HepG2 (cell line): ENCODE measurements around the gene KCNH1. TPM values are rescaled to one million over a fixed set of nuclear protein-coding genes. Genes with fewer than 3 reads are reported as not detected.
"Not testable (repeated sequence)": the region's sequence is repeated elsewhere in the genome, so short reads cannot be mapped to it uniquely, and the experiment has no call there.

Source experiments
- ATAC-seq: fragments of 200-7000 bp; cut with Tn5 transposase; 3 replicates; pipeline ENCODE4 v1.9.1; 2020; ENCODE audit warnings: mild to moderate bottlenecking, moderate library complexity
- BruUV-seq: library from RNA; stranded (reverse); fragments of 400-500 nt; replicated peaks from 2 replicates; lab custom pipeline; 2021; lab: Mats Ljungman, UMichigan
- CTCF ChIA-PET: fragments of 300-600 bp; formaldehyde crosslinking; extraction: SDS; loops from one replicate; lab custom pipeline; 2021; ENCODE audit warnings: low total read pairs, inconsistent platforms, low intra/inter-chr PET ratio; lab: Yijun Ruan, JAX
- POLR2A ChIA-PET: fragments of 350-600 bp; sonication (Branson Sonifier 250); formaldehyde crosslinking; loops from one replicate; lab custom pipeline; 2020; ENCODE audit warnings: antibody characterized with exemption, inconsistent platforms; lab: Yijun Ruan, JAX
- DNase-seq: peaks from one replicate; pipeline ENCODE4 v3.0.0-alpha.2; 2015; ENCODE audit warnings: low spot score
- FAIRE-seq: peaks from 3 replicates; lab custom pipeline; 2011; peaks lifted over from hg19 to GRCh38; lab: Jason Lieb, UNC
- H2AFZ ChIP-seq: one replicate; pipeline ENCODE4 v1.6.1; 2011; ENCODE audit warnings: low read length, inconsistent platforms
- H3K27ac ChIP-seq: fragments of 300-600 bp; 3 replicates; pipeline ENCODE4 v1.8.0; 2011; ENCODE audit warnings: mixed run types, mild to moderate bottlenecking, mixed read lengths, low read length, inconsistent platforms; ENCODE audit not compliant: insufficient read depth; ENCODE audit errors: extremely low read length
- H3K27me3 ChIP-seq, 2 experiments: fragments of 200-600 bp in 1 of 2; 2 replicates in 1 of 2; 3 replicates in 1 of 2; pipeline versions ENCODE4 v1.6.0 to v1.8.0; 2011; ENCODE audit warnings: low read length in 2 of 2, mild to moderate bottlenecking in 2 of 2, moderate library complexity in 2 of 2, inconsistent platforms in 1 of 2; ENCODE audit not compliant: insufficient read depth in 2 of 2, control insufficient read depth in 1 of 2
- H3K36me3 ChIP-seq, 2 experiments: fragments of 200-600 bp in 1 of 2; replicated peaks in 1 of 2; 2 replicates in 1 of 2; 3 replicates in 1 of 2; pipeline versions ENCODE4 v1.5.1 to v1.8.0; 2011; ENCODE audit warnings: low read length in 2 of 2, inconsistent platforms in 1 of 2; ENCODE audit not compliant: insufficient read depth in 2 of 2, control insufficient read depth in 1 of 2
- H3K4me1 ChIP-seq: 2 replicates; pipeline ENCODE4 v1.5.1; 2012; ENCODE audit warnings: low read length, inconsistent platforms; ENCODE audit not compliant: insufficient read depth
- H3K4me2 ChIP-seq: 2 replicates; pipeline ENCODE4 v1.6.0; 2011; ENCODE audit warnings: low read depth, low read length, inconsistent platforms
- H3K4me3 ChIP-seq, 3 experiments: fragments of 200-600 bp in 1 of 3; sonication (generic), shearing (Covaris generic) in 1 of 3; replicated peaks in 1 of 3; 2 replicates each; pipeline ENCODE4 v1.5.1; 2011 to 2016; ENCODE audit warnings: low read length in 3 of 3, inconsistent platforms in 2 of 3, low read depth in 2 of 3, mild to moderate bottlenecking in 2 of 3, control low read depth in 1 of 3, mixed read lengths in 1 of 3; ENCODE audit not compliant: insufficient read depth in 1 of 3
- H3K79me2 ChIP-seq: one replicate; pipeline ENCODE4 v1.6.1; 2011; ENCODE audit warnings: low read length, inconsistent platforms; ENCODE audit not compliant: insufficient read depth
- H3K9ac ChIP-seq: 2 replicates; pipeline ENCODE4 v1.6.0; 2011; ENCODE audit warnings: mild to moderate bottlenecking, low read depth, low read length, inconsistent platforms; ENCODE audit not compliant: insufficient read depth
- H3K9me3 ChIP-seq: 2 replicates; pipeline ENCODE4 v1.5.1; 2012; ENCODE audit warnings: mild to moderate bottlenecking, low read length
- H4K20me1 ChIP-seq: 2 replicates; pipeline ENCODE4 v1.6.0; 2011; ENCODE audit warnings: inconsistent platforms, mild to moderate bottlenecking, low read length, moderate library complexity; ENCODE audit not compliant: insufficient read depth
- FOXC1 ChIP-seq: sonication (generic); formaldehyde crosslinking; IDR thresholded peaks from 2 replicates; pipeline ENCODE4 v1.8.0; 2022; ENCODE audit warnings: mild to moderate bottlenecking, missing genetic modification reagents, borderline replicate concordance
- LCORL ChIP-seq, 2 experiments: fragments of 450-650 bp in 1 of 2; sonication (generic) in 1 of 2; formaldehyde crosslinking in 1 of 2; IDR thresholded peaks; 2 replicates each; pipeline versions ENCODE4 v1.5.0 to v1.6.1; 2017 to 2020; ENCODE audit warnings: antibody characterized with exemption in 1 of 2, missing genetic modification reagents in 1 of 2
- MTF1 ChIP-seq: sonication (generic); formaldehyde crosslinking; IDR thresholded peaks from 2 replicates; pipeline ENCODE4 v1.5.0; 2020; ENCODE audit warnings: missing genetic modification reagents
- SMAD9 ChIP-seq: sonication (generic); formaldehyde crosslinking; IDR thresholded peaks from 2 replicates; pipeline ENCODE4 v1.5.1; 2020; ENCODE audit warnings: mild to moderate bottlenecking, missing genetic modification reagents
- SMC3 ChIP-seq: IDR thresholded peaks from 2 replicates; pipeline ENCODE4 v1.6.1; 2011; ENCODE audit warnings: low read length, improper control_type of control experiment
- STAG1 ChIP-seq: sonication (generic); formaldehyde crosslinking; IDR thresholded peaks from 2 replicates; pipeline ENCODE4 v1.4.0; 2020; ENCODE audit warnings: missing genetic modification reagents
- ZNF317 ChIP-seq: sonication (generic); formaldehyde crosslinking; IDR thresholded peaks from 2 replicates; pipeline ENCODE4 v1.5.0; 2020; ENCODE audit warnings: mild to moderate bottlenecking, missing genetic modification reagents
- ZNF431 ChIP-seq: sonication (generic); formaldehyde crosslinking; IDR thresholded peaks from 2 replicates; pipeline ENCODE4 v1.9.0; 2022; ENCODE audit warnings: missing genetic modification reagents, low read depth, mild to moderate bottlenecking, borderline replicate concordance
- ZNF572 ChIP-seq: sonication (generic); formaldehyde crosslinking; IDR thresholded peaks from 2 replicates; pipeline ENCODE4 v1.5.1; 2020; ENCODE audit warnings: mild to moderate bottlenecking, missing genetic modification reagents
- ZNF709 ChIP-seq: sonication (generic); formaldehyde crosslinking; IDR thresholded peaks from 2 replicates; pipeline ENCODE4 v1.5.0; 2020; ENCODE audit warnings: mild to moderate bottlenecking, missing genetic modification reagents
- WGBS: methylation state at CpG from one replicate; pipeline ENCODE4 v1.1.6; 2017; ENCODE audit warnings: low lambda C conversion rate; 5-methylcytosine and 5-hydroxymethylcytosine counted together
- in situ Hi-C: cut with HindIII; loops from 2 replicates; pipeline ENCODE4 v1.10.0; 2017; ENCODE audit warnings: low pct_unique_long_range_greater_than_20kb; ENCODE audit not compliant: extremely low pct_ligation_motif_present
- intact Hi-C: fragments of 100-400 bp; cut with micrococcal nuclease; formaldehyde crosslinking; loops from one replicate; pipeline ENCODE4 v1.10.0; 2022; ENCODE audit not compliant: unreplicated experiment
- polyA plus RNA-seq, 8 experiments: library from polyadenylated mRNA; depleted of rRNA in 3 of 8; stranded (reverse) in 7 of 8; unstranded in 1 of 8; fragments of >200 nt; fragmentation: Illumina TruSeq in 4 of 8; extraction: Trizol in 4 of 8; gene quantifications; 2 replicates each; pipeline versions ENCODE4 v1.2.1 to v1.2.3, GENCODE V29; 2011 to 2016; ENCODE audit warnings: low read depth in 4 of 8, missing spikeins in 1 of 8, mixed read lengths in 1 of 8; ENCODE audit not compliant: insufficient read depth in 1 of 8
- total RNA-seq, 5 experiments: library from RNA; depleted of rRNA; stranded (reverse); fragments of >200 nt; fragmentation: Illumina TruSeq; extraction: Trizol; gene quantifications; 2 replicates each; pipeline ENCODE4 v1.2.3, GENCODE V29; 2016; ENCODE audit warnings: low read depth in 1 of 5
- TF ChIP-seq, protein P1 (sequence below): sonication (generic); formaldehyde crosslinking; IDR thresholded peaks from 2 replicates; pipeline ENCODE4 v1.5.0; 2020; ENCODE audit warnings: mild to moderate bottlenecking, missing genetic modification reagents, moderate library complexity
- TF ChIP-seq, protein P2 (sequence below): sonication (generic); formaldehyde crosslinking; IDR thresholded peaks from 2 replicates; pipeline ENCODE4 v1.5.1; 2020; ENCODE audit warnings: mild to moderate bottlenecking, missing genetic modification reagents, borderline replicate concordance
- TF ChIP-seq, protein P3 (sequence below): sonication (generic); formaldehyde crosslinking; conservative IDR thresholded peaks from 2 replicates; pipeline ENCODE4 v1.4.0; 2020; ENCODE audit warnings: missing genetic modification reagents

Gene KCNH1
- total and polyA plus RNA-seq, 2 of the 13 experiments (the other 11 are each of a cell fraction or from before 2014, with no cell fraction given) = not detected

DNA sequence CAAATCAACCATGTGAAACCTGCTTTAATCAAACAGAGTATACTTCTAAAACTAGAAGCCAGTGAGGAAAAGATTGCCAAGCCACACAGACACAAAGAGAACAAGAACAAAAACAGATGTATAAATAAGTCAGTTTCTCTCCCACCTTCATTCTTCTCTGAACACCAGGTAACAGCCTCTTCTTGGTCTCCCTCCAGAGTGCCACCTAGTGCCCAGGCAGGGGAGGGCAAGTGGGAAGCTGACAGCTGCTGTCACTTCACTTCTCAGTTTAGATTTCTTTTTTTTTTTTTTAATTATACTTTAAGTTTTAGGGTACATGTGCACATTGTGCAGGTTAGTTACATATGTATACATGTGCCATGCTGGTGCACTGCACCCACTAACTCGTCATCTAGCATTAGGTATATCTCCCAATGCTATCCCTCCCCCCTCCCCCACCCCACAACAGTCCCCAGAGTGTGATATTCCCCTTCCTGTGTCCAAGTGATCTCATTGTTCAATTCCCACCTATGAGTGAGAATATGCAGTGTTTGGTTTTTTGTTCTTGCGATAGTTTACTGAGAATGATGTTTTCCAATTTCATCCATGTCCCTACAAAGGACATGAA, 183.9 kb downstream of the KCNH1 start:
- in situ Hi-C loops, H3K4me1 ChIP-seq, FAIRE-seq, H3K9ac ChIP-seq, H3K4me3 ChIP-seq, H2AFZ ChIP-seq, H3K9me3 ChIP-seq, BruUV-seq, POLR2A ChIA-PET, H3K27ac ChIP-seq, H3K79me2 ChIP-seq, H3K27me3 ChIP-seq, H4K20me1 ChIP-seq, H3K36me3 ChIP-seq, H3K4me2 ChIP-seq: not testable (repeated sequence)
- intact Hi-C loops = loop anchor here (1.0 to 10.0 kb wide), 3 partner anchors 185 to 501 kb away; partner anchors contain the start of gene KCNH1
- CTCF ChIA-PET = interaction anchor here (2.2 to 2.8 kb wide), 2 partner anchors 366 to 543 kb away, joined by 6 to 15 read pairs; no protein-coding TSS in a partner anchor
- TF ChIP-seq, protein P1, sequence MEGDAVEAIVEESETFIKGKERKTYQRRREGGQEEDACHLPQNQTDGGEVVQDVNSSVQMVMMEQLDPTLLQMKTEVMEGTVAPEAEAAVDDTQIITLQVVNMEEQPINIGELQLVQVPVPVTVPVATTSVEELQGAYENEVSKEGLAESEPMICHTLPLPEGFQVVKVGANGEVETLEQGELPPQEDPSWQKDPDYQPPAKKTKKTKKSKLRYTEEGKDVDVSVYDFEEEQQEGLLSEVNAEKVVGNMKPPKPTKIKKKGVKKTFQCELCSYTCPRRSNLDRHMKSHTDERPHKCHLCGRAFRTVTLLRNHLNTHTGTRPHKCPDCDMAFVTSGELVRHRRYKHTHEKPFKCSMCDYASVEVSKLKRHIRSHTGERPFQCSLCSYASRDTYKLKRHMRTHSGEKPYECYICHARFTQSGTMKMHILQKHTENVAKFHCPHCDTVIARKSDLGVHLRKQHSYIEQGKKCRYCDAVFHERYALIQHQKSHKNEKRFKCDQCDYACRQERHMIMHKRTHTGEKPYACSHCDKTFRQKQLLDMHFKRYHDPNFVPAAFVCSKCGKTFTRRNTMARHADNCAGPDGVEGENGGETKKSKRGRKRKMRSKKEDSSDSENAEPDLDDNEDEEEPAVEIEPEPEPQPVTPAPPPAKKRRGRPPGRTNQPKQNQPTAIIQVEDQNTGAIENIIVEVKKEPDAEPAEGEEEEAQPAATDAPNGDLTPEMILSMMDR = peak; percentile 74
- TF ChIP-seq STAG1 (CRISPR knock-in tag) (peak; percentile 46), SMC3 (peak; percentile 77)
- DNase-seq = peak; percentile 23
- ATAC-seq = peak; percentile 80
- WGBS = 0% methylated on average over 1 of the region's 2 CpGs

DNA sequence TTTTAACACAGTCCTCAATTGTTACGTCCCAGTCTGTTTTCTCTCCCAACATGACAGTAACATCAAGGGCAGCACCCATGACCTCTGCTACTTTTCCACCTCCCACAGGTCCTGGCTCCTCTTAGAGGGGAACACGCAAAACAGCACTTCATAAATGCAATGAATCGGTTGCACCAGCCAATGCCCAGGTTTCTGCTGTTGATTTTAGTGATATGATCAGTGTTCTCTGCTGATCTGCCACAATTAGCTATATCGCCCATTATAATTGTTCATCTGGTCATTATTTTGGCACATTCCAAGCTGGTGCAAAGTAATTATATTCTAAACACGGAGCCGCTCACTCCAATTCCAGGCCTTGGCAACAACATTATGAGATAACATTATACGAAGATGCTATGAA, 184.5 kb downstream of the KCNH1 start:
- intact Hi-C loops (no loop called here), in situ Hi-C loops (no loop called here)
- H3K79me2 ChIP-seq = no peaks in the 10 kb centered on the region
- DNase-seq = no peak
- H3K27ac ChIP-seq = no peak overlapping the region
- ChIA-PET CTCF (interaction anchor here (2.2 to 2.8 kb wide), 2 partner anchors 365 to 542 kb away, joined by 6 to 15 read pairs; no protein-coding TSS in a partner anchor), POLR2A (no interaction called here)
- no peak overlapping the region for H3K4me2 ChIP-seq
- no peaks in the 10 kb centered on the region for H3K27me3 ChIP-seq
- no peaks in the 10 kb centered on the region for H4K20me1 ChIP-seq
- H2AFZ ChIP-seq = no peak overlapping the region
- no TSS peak for BruUV-seq
- no peaks in the 10 kb centered on the region for H3K9me3 ChIP-seq
- no peak for ATAC-seq
- no peaks in the 10 kb centered on the region for H3K36me3 ChIP-seq
- no peak overlapping the region for H3K4me3 ChIP-seq
- WGBS = 19% methylated on average over 7 of the region's 7 CpGs
- no peak overlapping the region for H3K9ac ChIP-seq
- no peaks in the 10 kb centered on the region for H3K4me1 ChIP-seq
- no peak for FAIRE-seq
- TF ChIP-seq FOXC1 (CRISPR knock-in tag) (no peak), ZNF431 (no peak), SMAD9 (CRISPR knock-in tag) (no peak), LCORL (IDR thresholded peaks at IDR 0.05) (no peak), LCORL (CRISPR knock-in tag; IDR thresholded peaks at IDR 0.05) (no peak), ZNF709 (CRISPR knock-in tag) (no peak), ZNF572 (CRISPR knock-in tag) (no peak), MTF1 (CRISPR knock-in tag) (no peak), ZNF317 (CRISPR knock-in tag) (no peak)
- TF ChIP-seq, protein P2, sequence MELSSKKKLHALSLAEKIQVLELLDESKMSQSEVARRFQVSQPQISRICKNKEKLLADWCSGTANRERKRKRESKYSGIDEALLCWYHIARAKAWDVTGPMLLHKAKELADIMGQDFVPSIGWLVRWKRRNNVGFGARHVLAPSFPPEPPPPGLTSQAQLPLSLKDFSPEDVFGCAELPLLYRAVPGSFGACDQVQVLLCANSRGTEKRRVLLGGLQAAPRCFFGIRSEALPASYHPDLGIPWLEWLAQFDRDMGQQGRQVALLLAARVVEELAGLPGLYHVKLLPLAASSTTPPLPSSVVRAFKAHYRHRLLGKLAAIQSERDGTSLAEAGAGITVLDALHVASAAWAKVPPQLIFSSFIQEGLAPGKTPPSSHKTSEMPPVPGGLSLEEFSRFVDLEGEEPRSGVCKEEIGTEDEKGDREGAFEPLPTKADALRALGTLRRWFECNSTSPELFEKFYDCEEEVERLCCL (CRISPR knock-in tag) = no peak
- TF ChIP-seq, protein P3, sequence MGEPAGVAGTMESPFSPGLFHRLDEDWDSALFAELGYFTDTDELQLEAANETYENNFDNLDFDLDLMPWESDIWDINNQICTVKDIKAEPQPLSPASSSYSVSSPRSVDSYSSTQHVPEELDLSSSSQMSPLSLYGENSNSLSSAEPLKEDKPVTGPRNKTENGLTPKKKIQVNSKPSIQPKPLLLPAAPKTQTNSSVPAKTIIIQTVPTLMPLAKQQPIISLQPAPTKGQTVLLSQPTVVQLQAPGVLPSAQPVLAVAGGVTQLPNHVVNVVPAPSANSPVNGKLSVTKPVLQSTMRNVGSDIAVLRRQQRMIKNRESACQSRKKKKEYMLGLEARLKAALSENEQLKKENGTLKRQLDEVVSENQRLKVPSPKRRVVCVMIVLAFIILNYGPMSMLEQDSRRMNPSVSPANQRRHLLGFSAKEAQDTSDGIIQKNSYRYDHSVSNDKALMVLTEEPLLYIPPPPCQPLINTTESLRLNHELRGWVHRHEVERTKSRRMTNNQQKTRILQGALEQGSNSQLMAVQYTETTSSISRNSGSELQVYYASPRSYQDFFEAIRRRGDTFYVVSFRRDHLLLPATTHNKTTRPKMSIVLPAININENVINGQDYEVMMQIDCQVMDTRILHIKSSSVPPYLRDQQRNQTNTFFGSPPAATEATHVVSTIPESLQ (CRISPR knock-in tag) = no peak
